KOPT-K1 (cell line): Measurements from ENCODE around the gene REPS2.

ENCODE experiments used
- H3K27ac ChIP-seq: fragments of 200-600 bp; sonication (generic); 2 replicates; pipeline ENCODE4 v1.5.1; 2016; ENCODE audit warnings: antibody characterized with exemption, mild to moderate bottlenecking, low read depth, low read length; ENCODE audit not compliant: poor library complexity, severe bottlenecking
- H3K36me3 ChIP-seq: fragments of 200-600 bp; sonication (generic); 2 replicates; pipeline ENCODE4 v1.5.1; 2017; ENCODE audit warnings: antibody characterized with exemption, mild to moderate bottlenecking, low read length, moderate library complexity; ENCODE audit not compliant: insufficient read depth
- H3K9me3 ChIP-seq: fragments of 200-600 bp; sonication (generic); 2 replicates; pipeline ENCODE4 v1.5.1; 2017; ENCODE audit warnings: antibody characterized with exemption, low read length, mild to moderate bottlenecking; ENCODE audit not compliant: insufficient read depth, poor library complexity, severe bottlenecking

Gene REPS2

GRCh38 chrX:17030580-17031270 is 84.3 kb downstream of the REPS2 start:
- no peaks in the 10 kb centered on the region for H3K9me3 ChIP-seq
- no peaks in the 10 kb centered on the region for H3K36me3 ChIP-seq

GRCh38 chrX:17031827-17032226 is 85.4 kb downstream of the REPS2 start:
- no peaks in the 10 kb centered on the region for H3K36me3 ChIP-seq
- no peak overlapping the region for H3K27ac ChIP-seq
- H3K9me3 ChIP-seq = no peaks in the 10 kb centered on the region

More at GRCh38 chrX:17030580-17031270, 84.3 kb downstream of the REPS2 start:
- no peak overlapping the region for H3K27ac ChIP-seq

DNA sequence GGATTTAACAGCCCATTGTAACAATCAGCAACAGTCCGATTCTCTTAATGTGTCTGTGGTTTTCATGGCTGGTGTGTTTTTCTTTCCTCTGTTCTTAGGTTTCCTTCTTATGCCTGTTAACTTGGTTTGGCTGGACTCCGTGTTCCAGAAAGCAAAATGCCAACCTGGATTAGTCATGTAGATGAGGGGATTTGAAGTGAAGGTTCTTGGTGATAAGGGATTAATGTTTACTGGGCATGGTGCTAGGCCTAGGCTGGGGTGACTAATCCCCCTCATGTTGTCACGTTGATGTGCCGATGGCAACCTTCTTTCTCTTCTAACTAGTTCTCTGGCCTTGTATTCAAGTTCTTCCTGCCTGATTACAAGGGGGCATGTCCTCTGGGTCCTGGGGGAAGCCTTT is 85.9 kb downstream of the REPS2 start:
- H3K27ac ChIP-seq = no peak overlapping the region
- H3K36me3 ChIP-seq = no peaks in the 10 kb centered on the region
- no peaks in the 10 kb centered on the region for H3K9me3 ChIP-seq

DNA sequence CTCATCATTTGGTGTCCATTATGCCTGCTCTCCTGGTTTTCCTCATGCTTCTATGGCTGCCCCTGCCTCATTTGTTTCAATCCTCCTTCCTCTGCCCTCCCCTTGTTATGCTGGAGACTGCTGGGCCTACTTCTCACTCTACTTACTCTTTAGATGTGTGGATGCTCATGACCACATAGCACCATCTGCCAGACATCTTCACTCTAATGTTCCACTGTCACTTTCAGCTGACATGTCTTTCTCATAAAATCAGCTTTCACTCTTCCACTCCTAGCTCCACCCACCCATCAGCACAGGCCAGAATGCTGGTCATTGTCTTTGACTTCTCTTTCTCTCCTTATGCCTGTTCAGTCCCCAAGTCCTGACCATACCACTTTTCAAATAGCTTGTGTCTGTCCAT is 86.8 kb downstream of the REPS2 start:
- H3K36me3 ChIP-seq = no peaks in the 10 kb centered on the region
- H3K9me3 ChIP-seq = no peaks in the 10 kb centered on the region
- H3K27ac ChIP-seq = no peak overlapping the region

DNA sequence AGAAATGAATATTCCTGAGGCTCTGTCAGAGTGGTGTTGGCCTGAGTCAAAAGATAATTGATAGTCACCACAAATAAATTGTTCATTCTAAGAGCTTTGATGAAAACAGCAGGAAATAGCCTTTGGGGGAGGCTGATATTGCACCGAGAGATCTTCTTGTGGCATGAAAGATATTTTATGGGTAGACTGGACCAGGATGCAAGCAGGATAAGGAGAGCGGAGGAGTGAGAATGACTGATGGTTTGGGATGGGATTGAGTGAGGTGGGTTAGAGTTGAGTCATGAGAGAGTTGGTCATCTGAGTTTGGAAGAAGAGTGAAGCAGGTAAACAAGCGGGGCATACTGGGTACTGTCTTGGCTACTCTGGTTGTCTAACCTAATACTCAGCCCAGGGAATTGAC is 88.7 kb downstream of the REPS2 start:
- Histone ChIP-seq H3K36me3 (no peaks in the 10 kb centered on the region), H3K27ac (no peak overlapping the region), H3K9me3 (no peaks in the 10 kb centered on the region)

DNA sequence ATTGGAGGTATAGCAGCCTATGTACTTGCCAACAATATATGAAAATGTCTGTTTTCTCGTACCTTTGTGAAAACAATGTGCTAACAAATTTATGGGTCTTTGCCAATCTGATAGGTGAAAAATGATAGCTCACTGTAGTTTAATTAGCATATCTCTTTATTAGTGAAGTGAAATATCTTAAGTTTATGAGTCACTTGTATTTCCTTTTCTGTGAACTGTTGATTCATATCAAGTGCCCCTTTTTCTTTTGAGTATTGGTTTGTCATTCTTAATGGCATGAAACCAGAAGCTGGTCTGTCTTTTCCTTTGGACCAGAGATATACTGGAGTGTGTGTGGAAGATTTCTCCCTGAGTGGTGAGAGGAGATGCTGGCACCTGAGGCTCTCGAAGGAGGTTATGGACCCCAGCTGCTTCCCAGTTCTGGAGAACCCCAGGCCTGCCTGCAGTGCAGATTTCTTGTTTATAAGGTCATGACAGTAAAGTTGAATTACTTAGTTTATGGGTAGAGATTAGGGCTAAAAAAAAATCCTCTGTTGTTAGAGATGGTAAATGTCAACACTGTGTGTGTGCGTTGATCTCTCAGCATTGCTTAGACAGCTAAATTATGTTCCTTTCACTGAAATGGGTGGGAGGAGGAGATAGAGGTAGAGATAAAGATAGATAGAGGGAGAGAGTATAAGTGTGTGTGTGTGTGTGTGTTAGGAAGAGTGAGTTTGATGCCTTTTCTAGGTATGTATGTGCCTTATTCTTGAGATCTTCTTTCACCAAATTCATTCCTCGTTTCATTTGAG is 89.9 kb downstream of the REPS2 start:
- no peak overlapping the region for H3K27ac ChIP-seq
- no peaks in the 10 kb centered on the region for H3K9me3 ChIP-seq
- H3K36me3 ChIP-seq = no peaks in the 10 kb centered on the region

DNA sequence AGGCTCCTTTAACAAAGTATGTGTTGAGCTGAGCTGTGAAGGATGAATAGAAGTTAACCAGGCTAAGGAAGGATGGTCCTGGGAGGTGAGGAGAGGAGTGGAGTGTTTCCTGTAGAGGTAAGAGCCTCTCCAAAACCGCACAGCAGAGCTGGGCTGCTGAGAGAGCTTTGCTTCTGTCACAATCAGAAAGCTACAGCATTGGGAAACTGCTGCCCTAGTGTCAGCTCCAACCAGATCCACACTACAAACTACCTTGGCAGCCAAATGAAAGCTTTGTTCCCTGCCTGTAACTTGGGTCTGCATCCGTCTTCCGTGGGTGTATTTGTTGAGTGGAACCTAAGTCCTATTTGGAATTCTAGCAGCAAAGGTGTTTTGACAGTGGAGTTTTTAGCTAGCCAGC is 91.8 kb downstream of the REPS2 start:
- no peak overlapping the region for H3K27ac ChIP-seq
- H3K9me3 ChIP-seq = no peaks in the 10 kb centered on the region
- no peaks in the 10 kb centered on the region for H3K36me3 ChIP-seq

DNA sequence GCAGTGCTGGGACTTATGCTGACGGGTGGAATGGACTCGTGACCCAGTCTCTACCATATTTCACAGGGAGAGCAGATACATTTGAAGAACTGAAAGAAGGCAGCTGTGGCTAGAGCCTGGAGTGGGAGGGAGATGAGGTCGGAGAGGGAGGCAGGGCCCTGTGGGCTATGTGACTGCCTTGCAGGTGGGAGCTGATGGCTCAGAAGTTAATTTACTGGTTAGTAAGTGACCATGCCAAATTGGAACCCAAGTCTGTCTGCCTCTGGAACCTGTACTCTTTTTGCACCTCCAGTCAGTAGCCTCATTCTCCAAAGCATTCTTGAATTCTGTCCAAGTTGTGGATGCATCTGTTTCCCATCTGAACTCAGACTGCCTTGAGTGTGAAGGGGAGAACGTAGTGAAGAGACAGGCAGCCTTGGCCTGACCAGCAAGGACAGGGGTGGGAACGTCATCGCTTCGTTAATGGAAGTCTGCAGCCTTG is 92.3 kb downstream of the REPS2 start:
- H3K27ac ChIP-seq = no peak overlapping the region
- no peaks in the 10 kb centered on the region for H3K9me3 ChIP-seq
- no peaks in the 10 kb centered on the region for H3K36me3 ChIP-seq

- Histone ChIP-seq H3K36me3 (no peaks in the 10 kb centered on the region), H3K9me3 (no peaks in the 10 kb centered on the region), H3K27ac (no peak overlapping the region)
Measured at GRCh38 chrX:17039826-17040225, 93.4 kb downstream of the REPS2 start.

DNA sequence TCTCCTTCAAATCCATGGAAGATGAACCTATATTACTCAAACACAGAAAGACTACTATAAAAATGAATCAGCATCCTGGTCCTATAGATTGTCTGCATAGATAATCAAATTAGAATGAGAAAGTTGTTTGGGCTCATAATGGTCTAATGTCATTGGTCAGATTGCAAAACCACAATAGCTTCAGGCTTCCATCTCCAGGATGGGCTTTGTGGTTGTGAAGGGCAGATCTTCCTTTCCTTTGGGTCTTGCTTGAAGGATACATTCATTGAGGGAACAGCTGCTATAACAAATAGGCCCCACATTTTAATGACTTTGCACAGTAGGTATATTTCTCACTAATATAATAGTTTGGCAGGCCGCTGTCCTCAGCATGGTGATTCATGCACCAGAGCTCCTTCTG is 94.3 kb downstream of the REPS2 start:
- H3K36me3 ChIP-seq = no peaks in the 10 kb centered on the region
- no peaks in the 10 kb centered on the region for H3K9me3 ChIP-seq
- H3K27ac ChIP-seq = no peak overlapping the region

- Histone ChIP-seq H3K9me3 (no peaks in the 10 kb centered on the region), H3K36me3 (no peaks in the 10 kb centered on the region), H3K27ac (no peak overlapping the region)
Measured at GRCh38 chrX:17042037-17042436, 95.6 kb downstream of the REPS2 start.

GRCh38 chrX:17046478-17047097 is 100.1 kb downstream of the REPS2 start:
- Histone ChIP-seq H3K9me3 (no peaks in the 10 kb centered on the region), H3K27ac (no peak overlapping the region), H3K36me3 (no peaks in the 10 kb centered on the region)

GRCh38 chrX:17047224-17047623 is 100.8 kb downstream of the REPS2 start:
- no peaks in the 10 kb centered on the region for H3K36me3 ChIP-seq
- H3K9me3 ChIP-seq = no peaks in the 10 kb centered on the region
- H3K27ac ChIP-seq = no peak overlapping the region

DNA sequence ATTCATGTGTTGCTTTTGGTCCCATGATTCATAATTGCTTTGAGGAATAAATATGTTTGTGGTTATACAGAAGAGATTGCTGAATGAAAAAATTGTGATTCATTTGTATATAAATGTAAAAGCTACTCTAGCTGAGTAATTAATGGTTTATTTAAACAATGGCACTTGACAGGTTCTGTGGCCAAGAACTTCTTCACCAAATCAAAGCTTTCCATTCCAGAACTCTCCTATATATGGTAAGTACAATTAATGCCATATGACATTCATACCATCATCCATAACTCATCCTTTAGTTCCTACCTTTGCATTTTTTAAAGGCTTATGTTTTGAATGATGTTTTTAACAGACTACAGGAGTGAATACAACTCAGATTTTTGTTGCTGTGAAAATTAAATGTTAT is 105.8 kb downstream of the REPS2 start:
- H3K36me3 ChIP-seq = no peaks in the 10 kb centered on the region
- H3K9me3 ChIP-seq = no peaks in the 10 kb centered on the region
- H3K27ac ChIP-seq = no peak overlapping the region

- no peaks in the 10 kb centered on the region for H3K36me3 ChIP-seq
- no peak overlapping the region for H3K27ac ChIP-seq
- H3K9me3 ChIP-seq = no peaks in the 10 kb centered on the region
Measured at GRCh38 chrX:17052793-17053192, 106.3 kb downstream of the REPS2 start.
